ENCODE measurements around the gene NBAS.

DNA sequence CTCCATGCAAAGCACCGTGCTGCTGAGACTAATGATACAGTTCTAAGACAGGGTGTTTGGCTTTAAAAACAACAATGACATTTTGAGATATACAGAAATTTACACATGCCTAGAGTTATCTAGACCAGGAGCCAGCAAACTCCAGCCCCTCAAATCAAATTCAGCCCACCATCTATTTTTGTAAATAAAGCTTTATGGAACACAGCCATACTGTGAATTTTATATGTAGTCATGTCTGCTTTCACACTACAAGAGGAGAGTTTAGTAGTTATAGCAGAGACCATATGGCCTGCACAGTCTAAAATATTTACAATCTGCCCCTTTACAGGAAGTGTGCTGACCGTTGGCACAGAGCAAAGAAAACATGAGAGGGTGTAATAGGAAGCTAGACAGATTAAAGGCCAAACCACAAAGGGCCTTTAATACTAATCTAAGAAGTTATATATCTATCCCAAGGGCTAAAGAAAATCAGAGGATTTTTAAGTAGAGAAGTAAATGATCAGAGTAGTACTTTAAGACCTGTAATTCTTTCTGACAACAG, 39.4 kb downstream of the NBAS start:
- TF ChIP-seq, protein P1, sequence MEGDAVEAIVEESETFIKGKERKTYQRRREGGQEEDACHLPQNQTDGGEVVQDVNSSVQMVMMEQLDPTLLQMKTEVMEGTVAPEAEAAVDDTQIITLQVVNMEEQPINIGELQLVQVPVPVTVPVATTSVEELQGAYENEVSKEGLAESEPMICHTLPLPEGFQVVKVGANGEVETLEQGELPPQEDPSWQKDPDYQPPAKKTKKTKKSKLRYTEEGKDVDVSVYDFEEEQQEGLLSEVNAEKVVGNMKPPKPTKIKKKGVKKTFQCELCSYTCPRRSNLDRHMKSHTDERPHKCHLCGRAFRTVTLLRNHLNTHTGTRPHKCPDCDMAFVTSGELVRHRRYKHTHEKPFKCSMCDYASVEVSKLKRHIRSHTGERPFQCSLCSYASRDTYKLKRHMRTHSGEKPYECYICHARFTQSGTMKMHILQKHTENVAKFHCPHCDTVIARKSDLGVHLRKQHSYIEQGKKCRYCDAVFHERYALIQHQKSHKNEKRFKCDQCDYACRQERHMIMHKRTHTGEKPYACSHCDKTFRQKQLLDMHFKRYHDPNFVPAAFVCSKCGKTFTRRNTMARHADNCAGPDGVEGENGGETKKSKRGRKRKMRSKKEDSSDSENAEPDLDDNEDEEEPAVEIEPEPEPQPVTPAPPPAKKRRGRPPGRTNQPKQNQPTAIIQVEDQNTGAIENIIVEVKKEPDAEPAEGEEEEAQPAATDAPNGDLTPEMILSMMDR (IDR thresholded peaks at IDR 0.05; ENCODE audit: insufficient read depth, low read depth, low read length): no peak
- no peak for TF ChIP-seq EZH2 (IDR thresholded peaks at IDR 0.05; ENCODE audit: insufficient read depth, low read length)

Data from astrocyte (in vitro differentiated cells and primary cell).